GDM1 (cell line): ENCODE data around the gene DNASE1L1.
A peak's percentile ranks its signal among the peaks of the same experiment; 100 is the strongest.

Experiments
- DNase-seq: peaks from one replicate; lab custom pipeline; 2025; lab: John Stamatoyannopoulos, UW

DNASE1L1 gene

GRCh38 chrX:154382483-154383069 lies 26.5 kb downstream of the DNASE1L1 start:
- no peak for DNase-seq

GRCh38 chrX:154381271-154381670 lies 27.8 kb downstream of the DNASE1L1 start:
- DNase-seq: no peak

GRCh38 chrX:154380787-154381186 lies 28.3 kb downstream of the DNASE1L1 start:
- DNase-seq: no peak

GRCh38 chrX:154380153-154380552 lies 28.9 kb downstream of the DNASE1L1 start:
- DNase-seq: no peak

GRCh38 chrX:154379569-154379951 lies 29.5 kb downstream of the DNASE1L1 start:
- no peak for DNase-seq

- peak; percentile 100 for DNase-seq
Measured at GRCh38 chrX:154378799-154379568, 30.1 kb downstream of the DNASE1L1 start, which contains the start of gene EMD. EMD (plus strand) TSS chrX:154379295; CDS start chrX:154379485, 190 bp downstream.

- peak; percentile 45 for DNase-seq
Measured at GRCh38 chrX:154378059-154378798, 30.8 kb downstream of the DNASE1L1 start.

- no peak for DNase-seq
Measured at GRCh38 chrX:154376774-154377173, 32.3 kb downstream of the DNASE1L1 start.

GRCh38 chrX:154375156-154375504 lies 33.9 kb downstream of the DNASE1L1 start:
- DNase-seq: no peak

GRCh38 chrX:154374313-154375155 lies 34.5 kb downstream of the DNASE1L1 start, which contains the start of gene FLNA:
FLNA (minus strand) TSS chrX:154374634; CDS start chrX:154371245, 3,389 bp downstream.
- DNase-seq: no peak

- DNase-seq: no peak
Measured at GRCh38 chrX:154373340-154374306, 35.4 kb downstream of the DNASE1L1 start.

- DNase-seq: no peak
Measured at GRCh38 chrX:154372612-154373022, 36.4 kb downstream of the DNASE1L1 start.

- DNase-seq: no peak
Measured at GRCh38 chrX:154371789-154372300, 37.2 kb downstream of the DNASE1L1 start.

GRCh38 chrX:154371017-154371788 lies 37.9 kb downstream of the DNASE1L1 start:
- DNase-seq: peak; percentile 84

GRCh38 chrX:154370300-154371016 lies 38.6 kb downstream of the DNASE1L1 start:
- DNase-seq: no peak

- peak; percentile 71 for DNase-seq
Measured at GRCh38 chrX:154369449-154370299, 39.4 kb downstream of the DNASE1L1 start.

GRCh38 chrX:154368630-154369448 lies 40.2 kb downstream of the DNASE1L1 start:
- DNase-seq: peak; percentile 64
